Activated CD4-positive, alpha-beta T cell treated with anti-CD3 and anti-CD28 coated beads for 1 hour (primary cell): ENCODE measurements around the gene RFC4.
A peak's percentile ranks its signal among the peaks of the same experiment; 100 is the strongest.
"Not testable (repeated sequence)": the region's sequence is repeated elsewhere in the genome, so short reads cannot be mapped to it uniquely, and the experiment has no call there.

Experiments used
- DNase-seq: peaks from one replicate; pipeline ENCODE4 v3.0.0-alpha.2; 2020

The RFC4 gene

DNA sequence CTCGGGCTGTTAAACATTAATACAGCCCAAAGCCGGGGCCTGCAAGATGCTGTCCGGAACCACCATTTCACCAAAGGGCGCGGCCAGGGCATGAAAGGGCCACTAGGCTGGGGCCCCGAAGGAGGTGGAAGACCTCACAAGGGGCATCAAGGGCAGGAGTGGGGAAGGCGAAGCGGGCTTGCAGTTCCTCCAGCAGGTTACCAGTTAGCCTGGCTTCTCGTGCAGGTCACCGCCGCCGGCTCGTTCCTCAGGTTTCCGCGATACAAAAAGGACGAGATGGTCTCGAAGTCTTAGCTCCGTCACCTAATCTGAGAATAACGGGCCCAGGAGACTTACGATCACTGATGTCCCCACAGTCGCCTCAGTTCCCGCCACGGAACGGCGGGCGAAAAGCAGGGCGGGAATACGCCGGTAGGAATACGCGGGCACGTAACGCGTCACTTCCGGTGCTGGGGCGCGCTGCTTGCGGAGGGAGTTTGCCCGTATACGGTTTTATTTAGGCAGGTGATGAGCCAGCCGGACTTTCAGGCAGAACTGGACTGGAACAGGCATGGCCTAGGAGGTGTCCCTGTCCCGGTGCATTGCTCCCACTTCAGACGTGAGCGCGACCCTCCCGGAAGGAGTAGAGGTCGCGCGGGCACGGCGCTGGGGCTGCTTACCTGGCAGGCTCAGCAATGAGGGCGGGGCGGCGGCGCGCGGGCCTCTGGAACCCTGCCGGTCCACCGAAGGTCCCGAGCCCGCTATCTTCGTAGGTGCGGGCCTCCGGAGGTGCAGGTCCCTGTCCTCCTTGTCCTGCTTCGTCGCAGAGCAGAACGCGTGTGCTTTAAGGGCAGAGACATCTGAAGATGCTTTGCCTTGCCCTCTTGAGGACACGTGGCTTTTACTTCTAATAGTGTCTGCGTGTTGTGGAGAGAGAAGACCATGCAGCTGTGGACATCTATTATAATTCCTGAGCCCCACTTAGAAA is at the start of gene RFC4:
Gene RFC4 (minus strand): TSS at position 394 of the 967 bp plus-strand sequence. CDS start 1,769 bp downstream, outside the sequence.
- peak; percentile 76 for DNase-seq

GRCh38 chr3:186854954-186855353 is 48.7 kb upstream of the RFC4 start:
- no peak for DNase-seq

- DNase-seq, result no peak
Observed at GRCh38 chr3:186854146-186854545, 47.9 kb upstream of the RFC4 start.

DNA sequence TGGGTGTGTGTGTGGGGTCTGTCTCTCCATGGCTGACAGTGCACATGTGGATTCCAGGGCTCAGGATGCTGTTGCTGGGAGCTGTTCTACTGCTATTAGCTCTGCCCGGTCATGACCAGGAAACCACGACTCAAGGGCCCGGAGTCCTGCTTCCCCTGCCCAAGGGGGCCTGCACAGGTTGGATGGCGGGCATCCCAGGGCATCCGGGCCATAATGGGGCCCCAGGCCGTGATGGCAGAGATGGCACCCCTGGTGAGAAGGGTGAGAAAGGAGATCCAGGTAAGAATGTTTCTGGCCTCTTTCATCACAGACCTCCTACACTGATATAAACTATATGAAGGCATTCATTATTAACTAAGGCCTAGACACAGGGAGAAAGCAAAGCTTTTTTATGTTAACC is 46.7 kb upstream of the RFC4 start:
- DNase-seq, result no peak

GRCh38 chr3:186851835-186852234 is 45.6 kb upstream of the RFC4 start:
- not testable (repeated sequence) for DNase-seq

DNA sequence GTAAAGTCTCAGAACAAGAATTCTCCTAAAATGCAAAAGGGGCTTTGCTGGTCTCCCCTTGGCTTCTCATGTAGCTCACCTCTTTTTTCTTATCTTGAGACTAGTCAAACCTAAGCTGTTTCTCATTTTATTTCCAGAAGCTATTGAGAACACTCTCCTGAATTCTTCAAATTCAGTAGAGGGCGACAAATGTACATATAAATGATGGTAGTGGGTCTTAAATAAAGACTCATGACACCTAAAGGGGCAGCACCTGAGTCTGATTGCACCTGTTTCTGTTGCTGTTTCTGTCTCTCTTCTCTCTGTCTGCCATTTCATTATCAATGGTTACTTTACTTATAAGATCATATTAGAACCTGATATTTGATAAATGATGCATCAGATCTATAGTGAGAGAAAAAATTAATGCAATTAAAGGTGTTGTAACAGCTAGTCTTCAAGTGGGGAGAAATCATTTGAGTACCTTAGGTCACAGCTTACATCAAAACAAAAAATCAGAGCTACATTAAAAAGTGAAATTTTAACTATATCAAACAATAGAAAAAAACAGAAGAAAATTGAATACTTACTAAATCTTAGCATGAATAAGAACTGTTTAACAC is 43.2 kb upstream of the RFC4 start:
- no peak for DNase-seq

GRCh38 chr3:186847437-186847836 is 41.2 kb upstream of the RFC4 start:
- DNase-seq, result no peak

DNA sequence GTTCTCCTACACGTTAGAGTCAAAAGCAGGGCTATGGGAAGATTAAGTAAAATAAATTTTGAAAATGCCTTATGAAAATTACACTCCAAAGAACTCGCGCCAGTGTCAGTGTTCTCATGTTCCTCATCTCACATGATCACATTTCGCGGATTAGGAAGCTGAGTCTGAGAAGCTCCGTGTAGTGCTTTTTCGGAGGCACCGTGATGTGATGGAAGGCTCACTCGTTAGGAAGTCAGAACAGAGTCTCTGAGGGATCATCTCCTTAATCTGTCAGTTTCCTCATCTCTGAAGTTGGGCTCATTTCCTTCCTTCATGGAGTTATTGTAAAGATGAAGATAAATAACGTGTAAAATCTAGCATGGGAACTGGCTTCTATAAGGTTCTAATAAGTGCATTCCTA is 39.5 kb upstream of the RFC4 start:
- DNase-seq, result no peak

- DNase-seq, result no peak
Observed at GRCh38 chr3:186844908-186845307, 38.6 kb upstream of the RFC4 start.

- DNase-seq, result no peak
Observed at GRCh38 chr3:186843039-186843432, 36.8 kb upstream of the RFC4 start.

DNA sequence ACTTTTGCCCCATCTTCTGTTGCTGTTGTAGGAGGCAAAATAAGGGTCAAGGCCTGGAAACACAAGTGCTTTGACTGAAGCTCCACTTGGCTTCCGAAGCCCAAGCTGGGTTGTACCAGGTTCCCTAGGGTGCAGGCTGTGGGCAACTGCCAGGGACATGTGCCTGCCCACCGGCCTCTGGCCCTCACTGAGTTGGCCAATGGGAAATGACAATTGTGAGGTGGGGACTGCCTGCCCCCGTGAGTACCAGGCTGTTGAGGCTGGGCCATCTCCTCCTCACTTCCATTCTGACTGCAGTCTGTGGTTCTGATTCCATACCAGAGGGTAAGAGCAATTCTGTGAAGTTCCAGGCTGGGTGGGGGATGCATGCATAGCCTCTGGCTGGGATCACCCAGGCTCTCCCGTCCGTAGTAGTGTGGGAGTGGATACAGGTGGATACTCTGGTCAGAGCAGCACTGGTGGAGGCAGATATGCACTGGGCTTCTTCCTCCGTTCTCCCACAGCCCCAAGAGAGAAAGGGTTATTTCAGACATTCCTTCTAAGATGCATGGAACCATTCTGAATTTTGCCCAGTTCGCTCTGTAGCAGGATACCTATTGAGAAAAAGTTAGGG is 36.2 kb upstream of the RFC4 start, which contains the start of gene ADIPOQ:
Gene ADIPOQ (plus strand): TSS at position 285 of the 613 bp plus-strand sequence. CDS start 10,349 bp downstream, outside the sequence.
- no peak for DNase-seq

DNA sequence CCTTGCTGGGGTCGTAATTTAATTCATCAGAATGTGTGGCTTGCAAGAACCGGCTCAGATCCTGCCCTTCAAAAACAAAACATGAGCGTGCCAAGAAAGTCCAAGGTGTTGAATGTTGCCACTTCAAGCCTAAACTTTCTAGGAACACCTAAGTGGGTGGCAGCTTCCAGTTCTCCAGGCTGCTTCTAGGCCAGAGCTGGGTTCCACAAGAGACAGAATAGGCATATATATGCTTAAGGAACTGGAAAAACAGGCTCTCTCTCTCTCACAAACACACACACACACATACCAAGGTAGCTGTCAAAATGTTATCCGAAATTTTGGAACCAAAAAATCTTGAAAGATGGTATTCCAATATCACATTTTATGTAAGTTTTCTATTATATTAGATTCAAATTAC is 35.3 kb upstream of the RFC4 start:
- DNase-seq, result no peak

DNA sequence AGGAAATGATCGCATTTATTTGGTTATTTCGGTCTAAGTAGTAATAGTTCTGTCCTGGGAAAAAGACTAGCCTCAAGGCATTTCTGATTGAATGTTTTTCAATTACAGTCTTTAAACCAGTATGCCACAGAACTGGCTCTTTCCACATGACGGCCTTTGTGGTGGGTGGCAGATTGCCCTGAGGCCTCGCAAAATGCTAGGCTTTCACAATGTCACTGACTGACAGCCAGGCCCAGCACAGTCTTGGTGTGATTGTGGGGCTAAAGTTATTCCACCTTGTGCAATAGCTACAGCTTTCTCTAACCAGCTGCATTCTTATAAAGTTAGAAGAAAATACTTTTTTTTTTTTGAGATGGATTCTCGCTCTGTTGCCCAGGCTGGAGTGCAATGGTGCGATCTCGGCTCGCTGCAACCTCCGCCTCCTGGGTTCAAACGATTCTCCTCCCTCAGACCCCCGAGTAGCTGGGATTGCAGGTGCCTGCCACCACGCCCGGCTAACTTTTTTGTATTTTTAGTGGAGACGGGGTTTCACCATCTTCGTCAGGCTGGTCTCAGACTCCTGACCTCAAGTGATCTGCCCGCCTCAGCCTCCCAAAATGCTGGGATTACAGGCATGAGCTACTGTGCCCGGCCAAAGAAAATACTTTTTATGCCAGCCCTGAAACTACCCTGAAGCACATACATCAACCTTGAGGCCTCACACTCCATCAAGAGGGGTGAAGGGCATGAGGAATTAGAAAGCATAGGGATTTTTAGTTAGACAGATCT is 33.8 kb upstream of the RFC4 start:
- no peak for DNase-seq

DNA sequence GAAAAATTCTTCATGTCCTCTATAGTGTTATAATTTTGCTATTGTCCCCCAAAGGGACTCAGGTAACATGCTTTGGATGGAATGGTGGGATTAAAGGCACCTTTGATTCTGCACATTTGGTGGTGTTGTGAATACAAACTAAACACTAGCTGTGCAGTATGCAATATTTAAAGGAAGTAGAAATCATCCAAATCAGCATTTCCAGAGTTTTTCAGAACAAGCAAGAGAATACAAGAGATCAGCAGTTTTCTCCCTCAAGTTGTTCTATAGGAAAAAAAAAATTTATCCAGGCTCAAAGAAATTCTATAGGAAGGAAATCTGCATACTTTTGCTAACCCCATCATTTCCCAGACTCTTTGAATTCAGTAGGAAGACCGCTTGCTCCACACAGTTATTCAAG is 26.0 kb upstream of the RFC4 start:
- DNase-seq, result no peak

DNA sequence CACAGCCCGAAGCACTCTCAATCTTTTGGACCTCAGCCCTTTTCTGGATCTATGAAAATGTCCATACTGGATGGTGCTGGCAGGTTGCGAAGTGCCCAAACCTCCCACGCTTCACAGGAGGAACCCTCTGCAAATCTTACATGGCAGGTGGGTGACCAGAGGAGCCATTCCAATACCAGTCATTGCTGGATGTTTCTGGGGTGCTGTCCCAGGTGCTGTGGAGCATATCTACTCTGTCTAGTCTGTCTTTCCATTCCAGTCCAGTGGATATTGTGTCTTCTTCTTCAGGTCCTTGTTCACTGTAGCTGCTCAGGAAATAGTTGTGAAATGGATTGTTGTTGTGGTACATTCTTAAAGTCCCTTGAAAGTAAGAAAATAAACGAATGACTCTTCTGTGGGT is 25.5 kb upstream of the RFC4 start:
- DNase-seq, result no peak

GRCh38 chr3:186828340-186828739 is 22.1 kb upstream of the RFC4 start:
- no peak for DNase-seq

- DNase-seq, result peak; percentile 77
Observed at GRCh38 chr3:186826976-186827857, 20.9 kb upstream of the RFC4 start.

DNA sequence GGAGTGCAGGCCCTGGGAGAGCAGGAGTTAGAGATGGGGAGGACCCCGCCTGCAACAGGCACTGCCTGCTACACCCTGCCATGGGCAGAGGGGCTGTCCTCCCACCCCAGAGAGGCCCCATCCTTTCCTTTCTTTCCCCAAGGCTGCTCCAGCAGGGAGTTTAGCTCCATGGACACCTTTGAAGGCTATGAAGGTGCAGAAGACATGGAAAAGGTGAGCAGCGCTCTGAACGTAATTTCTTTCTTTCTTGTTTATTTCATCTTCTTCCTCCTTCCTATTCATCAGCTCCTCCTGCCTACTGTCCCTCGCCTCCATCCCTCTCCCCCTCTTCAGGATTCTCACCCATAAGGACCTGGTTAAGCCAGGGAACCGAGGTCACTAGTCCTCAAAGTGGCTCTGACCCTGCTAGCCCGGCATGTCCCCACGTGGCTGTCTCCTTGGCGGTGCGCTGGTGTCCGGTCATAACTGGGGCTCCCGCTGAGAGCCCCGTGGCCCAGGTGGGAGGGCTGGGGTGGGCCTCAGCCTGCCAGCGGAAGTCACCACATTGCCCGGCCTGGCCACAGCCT is 20.2 kb upstream of the RFC4 start:
- DNase-seq, result no peak

DNA sequence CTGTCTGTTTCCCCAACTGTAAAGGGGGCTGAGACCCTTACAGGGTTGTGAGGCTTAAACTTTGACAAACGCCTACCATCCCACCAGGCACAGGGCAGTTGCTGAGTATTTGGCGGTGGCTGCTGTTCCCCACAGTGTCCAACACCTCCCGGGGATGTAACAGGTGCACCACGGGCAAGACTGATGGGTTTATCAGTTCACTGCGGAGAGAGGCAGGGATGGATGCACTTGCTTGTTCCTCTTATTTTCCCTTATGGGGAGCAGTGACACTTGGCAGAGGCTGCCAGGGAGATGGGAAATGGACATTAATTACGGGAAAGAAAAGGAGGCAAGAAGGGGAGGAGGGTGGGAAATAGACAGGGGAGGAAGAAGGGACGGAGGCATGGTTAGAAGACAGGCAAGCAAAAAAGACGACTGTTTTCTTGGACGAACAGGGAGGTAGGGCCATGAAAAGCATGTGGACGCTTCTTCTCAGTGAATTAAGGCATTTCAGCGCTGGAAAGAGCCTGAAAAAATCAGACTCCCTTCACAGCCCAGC is 19.7 kb upstream of the RFC4 start:
- no peak for DNase-seq

GRCh38 chr3:186825294-186825821 is 19.1 kb upstream of the RFC4 start:
- DNase-seq, result no peak
